Panc1 (cell line): Measurements from ENCODE around the gene WTAP. TPM values are rescaled to one million over a fixed set of nuclear protein-coding genes. Genes with fewer than 3 reads are reported as not detected.

Experiments used
- ATAC-seq: fragments of 200-7000 bp; cut with Tn5 transposase; 2 replicates; pipeline ENCODE4 v1.9.1; 2020; ENCODE audit warnings: mild to moderate bottlenecking, moderate library complexity
- BruUV-seq: library from RNA; stranded (reverse); fragments of 400-500 nt; replicated peaks from 2 replicates; lab custom pipeline; 2021; lab: Mats Ljungman, UMichigan
- CTCF ChIA-PET: fragments of 300-600 bp; sonication (Branson Sonifier 250); formaldehyde crosslinking; loops from one replicate; lab custom pipeline; 2022; ENCODE audit warnings: antibody characterized with exemption; lab: Charles Lee
- POLR2A ChIA-PET: fragments of 300-600 bp; sonication (Branson Sonifier 250); formaldehyde crosslinking; loops from one replicate; lab custom pipeline; 2022; ENCODE audit warnings: antibody characterized with exemption; lab: Charles Lee
- DNase-seq: peaks from one replicate; pipeline ENCODE4 v3.0.0-alpha.2; 2010; ENCODE audit warnings: low read depth, low spot score
- H3K27ac ChIP-seq: 2 replicates; pipeline ENCODE4 v1.5.1; 2011; ENCODE audit warnings: mild to moderate bottlenecking, low read length, inconsistent platforms
- H3K27me3 ChIP-seq: fragments of 200-500 bp; sonication (Bioruptor generic); 2 replicates; pipeline ENCODE4 v1.6.0; 2014; ENCODE audit warnings: low read length, inconsistent platforms; ENCODE audit not compliant: control insufficient read depth, insufficient read depth
- H3K36me3 ChIP-seq: fragments of 200-500 bp; sonication (Bioruptor generic); 2 replicates; pipeline ENCODE4 v1.5.1; 2014; ENCODE audit warnings: inconsistent platforms, mild to moderate bottlenecking, low read length, moderate library complexity; ENCODE audit not compliant: control insufficient read depth, insufficient read depth
- H3K4me1 ChIP-seq: 2 replicates; pipeline ENCODE4 v1.5.1; 2011; ENCODE audit warnings: inconsistent platforms, mild to moderate bottlenecking, low read length, moderate library complexity; ENCODE audit not compliant: control insufficient read depth, insufficient read depth
- H3K4me3 ChIP-seq, 2 experiments: 2 replicates each; pipeline ENCODE4 v1.5.1; 2011 to 2012; ENCODE audit warnings: low read depth in 2 of 2, low read length in 2 of 2, mild to moderate bottlenecking in 2 of 2, inconsistent platforms in 1 of 2, moderate library complexity in 1 of 2
- H3K9me3 ChIP-seq: fragments of 200-500 bp; sonication (Bioruptor generic); 2 replicates; pipeline ENCODE4 v1.5.1; 2014; ENCODE audit warnings: low read depth, mild to moderate bottlenecking, inconsistent platforms, low read length, moderate library complexity; ENCODE audit not compliant: control insufficient read depth, insufficient read depth
- CTCF ChIP-seq: fragments of 450-650 bp; IDR thresholded peaks from 2 replicates; pipeline ENCODE4 v1.5.1; 2017; ENCODE audit warnings: mild to moderate bottlenecking
- POLR2AphosphoS5 ChIP-seq: IDR thresholded peaks from 2 replicates; pipeline ENCODE4 v1.6.1; 2012; ENCODE audit warnings: mild to moderate bottlenecking, low read depth, low read length, moderate library complexity
- REST ChIP-seq, 2 experiments: IDR thresholded peaks; 2 replicates each; pipeline ENCODE4 v1.6.1; 2011 to 2012; ENCODE audit warnings: low read depth in 2 of 2, control low read depth in 1 of 2, low read length in 1 of 2, mild to moderate bottlenecking in 1 of 2, moderate library complexity in 1 of 2; ENCODE audit not compliant: insufficient read depth in 1 of 2
- SIN3A ChIP-seq: IDR thresholded peaks from 2 replicates; pipeline ENCODE4 v1.6.1; 2012; ENCODE audit warnings: low read depth, mild to moderate bottlenecking, low read length, moderate library complexity, borderline replicate concordance; ENCODE audit not compliant: insufficient read depth
- TCF7L2 ChIP-seq: IDR thresholded peaks from 2 replicates; pipeline ENCODE4 v1.6.1; 2011; ENCODE audit warnings: mild to moderate bottlenecking, low read depth, low read length, inconsistent platforms
- in situ Hi-C: cut with HindIII; loops from 2 replicates; pipeline ENCODE4 v1.10.0; 2016; ENCODE audit warnings: low sequenced_read_pairs, low pct_unique_long_range_greater_than_20kb
- intact Hi-C: fragments of 100-400 bp; cut with micrococcal nuclease; formaldehyde crosslinking; loops from one replicate; pipeline ENCODE4 v1.10.0; 2022; ENCODE audit not compliant: unreplicated experiment
- total RNA-seq: library from RNA; stranded (reverse); gene quantifications from one replicate; pipeline ENCODE4 v1.2.1, GENCODE V29; 2021; ENCODE audit not compliant: unreplicated experiment

The WTAP gene
- total RNA-seq, 1 experiment from 2014 or later, result 112 TPM

- Histone ChIP-seq H3K9me3 (no peaks in the 10 kb centered on the region), H3K27me3 (no peaks in the 10 kb centered on the region), H3K36me3 (peaks cover 12% of the 10 kb centered on the region), H3K27ac (no peak overlapping the region), H3K4me3 (no peak overlapping the region), H3K4me1 (no peaks in the 10 kb centered on the region)
- CTCF ChIA-PET, result no interaction called here
- in situ Hi-C loops (no loop called here), intact Hi-C loops (no loop called here)
- POLR2A ChIA-PET, result no interaction called here
- ATAC-seq (no peak), DNase-seq (no peak)
- TF ChIP-seq TCF7L2 (no peak), CTCF (no peak), REST (IDR thresholded peaks at IDR 0.05; ENCODE audit: insufficient read depth in 1 of 2, low read depth in 2 of 2, low read length in 1 of 2) (no peak), POLR2AphosphoS5 (no peak), SIN3A (no peak)
- TSS peak; percentile 28 for BruUV-seq
Observed at GRCh38 chr6:159680104-159680503, 47.2 kb upstream of the WTAP start.

GRCh38 chr6:159681191-159681880 lies 46.0 kb upstream of the WTAP start:
- POLR2A ChIA-PET, result no interaction called here
- Histone ChIP-seq H3K36me3 (peaks cover 12% of the 10 kb centered on the region), H3K9me3 (no peaks in the 10 kb centered on the region), H3K4me3 (no peak overlapping the region), H3K4me1 (no peaks in the 10 kb centered on the region), H3K27ac (no peak overlapping the region), H3K27me3 (no peaks in the 10 kb centered on the region)
- CTCF ChIA-PET, result no interaction called here
- intact Hi-C loops (no loop called here), in situ Hi-C loops (no loop called here)
- DNase-seq (no peak), ATAC-seq (no peak)
- no TSS peak for BruUV-seq
- TF ChIP-seq POLR2AphosphoS5 (no peak), REST (IDR thresholded peaks at IDR 0.05; ENCODE audit: insufficient read depth in 1 of 2, low read depth in 2 of 2, low read length in 1 of 2) (no peak), CTCF (no peak), SIN3A (no peak), TCF7L2 (no peak)
